Breast epithelium (tissue), 4 donors: Measurements from ENCODE around the gene AASS. TPM values are rescaled to one million over a fixed set of nuclear protein-coding genes. Genes with fewer than 3 reads are reported as not detected.

Experiments used
- DNase-seq, 2 donors: peaks; one replicate each; pipeline ENCODE4 v3.0.0-alpha.2; 2019; ENCODE audit warnings: low spot score in 2 of 2
- H3K27ac ChIP-seq, 2 donors: fragments of 200-600 bp; sonication (generic) in 1 of 2; one replicate each; pipeline ENCODE4 v1.5.1; 2016 to 2019; ENCODE audit warnings: mild to moderate bottlenecking in 1 of 2
- H3K27me3 ChIP-seq, 2 donors: fragments of 200-600 bp; sonication (generic) in 1 of 2; one replicate each; pipeline versions ENCODE4 v1.5.1 to v1.6.0; 2017 to 2019; ENCODE audit warnings: control low read depth in 1 of 2, mild to moderate bottlenecking in 1 of 2
- H3K36me3 ChIP-seq: fragments of 200-600 bp; one replicate; pipeline ENCODE4 v1.5.1; 2019
- H3K4me1 ChIP-seq, 2 donors: fragments of 200-600 bp; sonication (generic); one replicate each; pipeline ENCODE4 v1.5.1; 2016 to 2019; ENCODE audit warnings: control low read depth in 1 of 2
- H3K4me3 ChIP-seq, 3 donors: fragments of 200-600 bp; sonication (generic); 1 replicate in 2 of 3; 2 replicates in 1 of 3; pipeline ENCODE4 v1.5.1; 2016 to 2019; ENCODE audit warnings: mild to moderate bottlenecking in 3 of 3, moderate library complexity in 2 of 3
- H3K9me3 ChIP-seq, 2 donors: fragments of 200-600 bp; sonication (generic) in 1 of 2; one replicate each; pipeline ENCODE4 v1.5.1; 2016 to 2019; ENCODE audit warnings: control low read depth in 1 of 2
- POLR2A ChIP-seq: fragments of 450-650 bp; IDR thresholded peaks from one replicate; pipeline ENCODE4 v1.6.1; 2016; ENCODE audit warnings: antibody characterized with exemption, mild to moderate bottlenecking, moderate library complexity
- POLR2AphosphoS5 ChIP-seq, 3 donors: sonication (generic); formaldehyde crosslinking; IDR thresholded peaks; one replicate each; pipeline ENCODE4 v1.6.1; 2017; ENCODE audit warnings: antibody characterized with exemption in 3 of 3
- intact Hi-C: fragments of 100-400 bp; cut with DNase I; formaldehyde crosslinking; loops from one replicate; pipeline ENCODE4 v1.15.1; 2023; ENCODE audit warnings: low total_unique reads
- total RNA-seq, 3 donors: library from RNA; depleted of rRNA; stranded (reverse); fragments of >200 nt; gene quantifications; one replicate each; pipeline ENCODE4 v1.1.0, GENCODE V29; 2016
- TF ChIP-seq, protein P1 (sequence below), 3 donors: fragments of 450-650 bp; IDR thresholded peaks; one replicate each; pipeline ENCODE4 v1.5.1; 2016 to 2017; ENCODE audit warnings: antibody characterized with exemption in 3 of 3, mild to moderate bottlenecking in 3 of 3, moderate library complexity in 3 of 3

AASS gene
- total RNA-seq, 3 donors from 2014 or later = 50.1 to 81.4 (median 60.6) TPM

DNA sequence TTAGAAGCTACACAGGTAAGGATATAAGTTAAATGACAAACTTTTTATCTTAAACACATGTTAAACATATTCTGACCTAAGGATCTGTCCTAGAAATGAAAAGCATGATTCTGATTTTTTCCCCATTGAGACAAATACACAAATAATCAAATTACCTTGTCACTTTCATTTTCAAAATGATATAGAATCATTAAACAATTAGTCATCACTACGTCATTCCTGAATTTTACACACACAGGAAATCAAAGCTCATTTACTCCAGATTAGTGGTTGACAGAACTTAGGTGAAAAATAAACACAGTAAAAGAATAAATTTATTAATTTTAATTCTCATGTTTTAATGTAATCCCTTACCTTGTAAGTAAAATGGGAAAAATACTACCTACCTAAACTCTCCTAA, 89.0 kb downstream of the AASS start:
- no peaks in the 10 kb centered on the region for H3K4me1 ChIP-seq
- H3K4me3 ChIP-seq = no peak overlapping the region
- intact Hi-C loops = no loop called here
- H3K27ac ChIP-seq = no peak overlapping the region
- TF ChIP-seq, protein P1, sequence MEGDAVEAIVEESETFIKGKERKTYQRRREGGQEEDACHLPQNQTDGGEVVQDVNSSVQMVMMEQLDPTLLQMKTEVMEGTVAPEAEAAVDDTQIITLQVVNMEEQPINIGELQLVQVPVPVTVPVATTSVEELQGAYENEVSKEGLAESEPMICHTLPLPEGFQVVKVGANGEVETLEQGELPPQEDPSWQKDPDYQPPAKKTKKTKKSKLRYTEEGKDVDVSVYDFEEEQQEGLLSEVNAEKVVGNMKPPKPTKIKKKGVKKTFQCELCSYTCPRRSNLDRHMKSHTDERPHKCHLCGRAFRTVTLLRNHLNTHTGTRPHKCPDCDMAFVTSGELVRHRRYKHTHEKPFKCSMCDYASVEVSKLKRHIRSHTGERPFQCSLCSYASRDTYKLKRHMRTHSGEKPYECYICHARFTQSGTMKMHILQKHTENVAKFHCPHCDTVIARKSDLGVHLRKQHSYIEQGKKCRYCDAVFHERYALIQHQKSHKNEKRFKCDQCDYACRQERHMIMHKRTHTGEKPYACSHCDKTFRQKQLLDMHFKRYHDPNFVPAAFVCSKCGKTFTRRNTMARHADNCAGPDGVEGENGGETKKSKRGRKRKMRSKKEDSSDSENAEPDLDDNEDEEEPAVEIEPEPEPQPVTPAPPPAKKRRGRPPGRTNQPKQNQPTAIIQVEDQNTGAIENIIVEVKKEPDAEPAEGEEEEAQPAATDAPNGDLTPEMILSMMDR (IDR thresholded peaks at IDR 0.05) = no peak
- no peak for TF ChIP-seq POLR2A
- TF ChIP-seq POLR2AphosphoS5 (IDR thresholded peaks at IDR 0.05) = no peak
- no peaks in the 10 kb centered on the region for H3K36me3 ChIP-seq
- no peak for DNase-seq
- no peaks in the 10 kb centered on the region for H3K9me3 ChIP-seq
- no peaks in the 10 kb centered on the region for H3K27me3 ChIP-seq

DNA sequence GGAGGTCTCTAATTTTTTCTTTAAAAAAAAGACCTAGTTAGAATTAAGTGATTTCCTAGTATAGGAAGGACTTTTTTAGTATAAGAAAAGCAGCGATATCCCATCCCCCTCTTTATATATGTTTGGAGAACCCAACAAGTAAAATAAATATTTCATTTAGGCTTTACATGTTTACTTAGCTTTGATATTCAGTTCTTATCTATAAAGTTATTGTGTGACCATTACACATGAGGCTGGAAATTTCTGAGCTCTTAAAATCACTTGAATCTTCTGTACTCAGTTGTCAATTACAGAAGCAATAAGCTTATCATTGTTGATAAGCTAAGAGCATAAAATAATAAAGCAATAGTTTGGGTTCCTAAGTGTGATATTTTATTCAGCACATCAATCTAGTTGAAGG, 89.7 kb downstream of the AASS start:
- intact Hi-C loops = no loop called here
- TF ChIP-seq, protein P1 (IDR thresholded peaks at IDR 0.05) = no peak
- TF ChIP-seq POLR2AphosphoS5 (IDR thresholded peaks at IDR 0.05) (no peak), POLR2A (no peak)

DNA sequence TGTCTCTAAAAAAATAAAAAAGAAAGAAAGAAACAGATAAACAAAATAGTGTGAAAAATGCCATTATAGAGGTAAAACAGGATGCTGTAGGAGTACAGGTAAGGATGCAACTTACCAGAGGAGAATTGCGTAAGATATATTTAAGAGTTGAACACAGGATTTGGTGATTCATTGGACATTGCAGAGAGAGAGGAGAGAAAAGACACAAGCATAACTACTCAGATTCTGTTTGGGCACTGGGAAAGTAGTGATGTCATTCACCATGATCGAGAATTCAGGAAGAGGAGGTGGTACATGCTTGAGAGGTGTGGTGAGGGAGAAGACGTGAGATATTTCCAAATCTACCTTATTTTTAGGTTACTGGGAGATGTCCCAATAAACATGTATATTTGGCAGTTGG, 97.6 kb downstream of the AASS start:
- no peaks in the 10 kb centered on the region for H3K9me3 ChIP-seq
- H3K4me3 ChIP-seq = no peak overlapping the region
- no peaks in the 10 kb centered on the region for H3K36me3 ChIP-seq
- TF ChIP-seq POLR2AphosphoS5 (IDR thresholded peaks at IDR 0.05) = no peak
- TF ChIP-seq, protein P1 (IDR thresholded peaks at IDR 0.05) = no peak
- no peak for DNase-seq
- H3K4me1 ChIP-seq = no peaks in the 10 kb centered on the region
- no peak overlapping the region for H3K27ac ChIP-seq
- intact Hi-C loops = no loop called here
- no peaks in the 10 kb centered on the region for H3K27me3 ChIP-seq

More for the DNA sequence above, 89.7 kb downstream of the AASS start:
- no peaks in the 10 kb centered on the region for H3K36me3 ChIP-seq
- no peak overlapping the region for H3K27ac ChIP-seq
- H3K9me3 ChIP-seq = no peaks in the 10 kb centered on the region
- DNase-seq = no peak
- no peaks in the 10 kb centered on the region for H3K4me1 ChIP-seq
- H3K4me3 ChIP-seq = no peak overlapping the region
- H3K27me3 ChIP-seq = no peaks in the 10 kb centered on the region

DNA sequence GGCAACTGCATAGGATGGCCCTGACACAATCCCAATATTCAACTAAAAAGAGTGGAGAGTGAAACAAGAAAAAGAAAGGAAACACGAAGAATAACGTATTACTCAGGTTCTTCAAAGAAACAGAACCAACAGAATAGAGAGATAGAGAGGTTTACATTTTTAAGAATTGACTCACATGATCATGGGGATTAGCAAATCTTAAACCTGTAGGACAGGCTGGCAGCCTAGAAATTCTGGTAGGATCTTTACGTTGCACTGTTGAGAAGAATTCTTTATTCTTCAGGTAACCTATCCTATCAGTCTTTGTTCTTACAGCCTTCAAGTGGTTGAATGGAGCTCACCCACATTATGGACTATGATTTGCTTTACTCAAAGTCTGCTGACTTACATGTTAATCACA, 103.9 kb downstream of the AASS start:
- TF ChIP-seq, protein P1 (IDR thresholded peaks at IDR 0.05) = no peak
- no peak for TF ChIP-seq POLR2A
- TF ChIP-seq POLR2AphosphoS5 (IDR thresholded peaks at IDR 0.05) = no peak
- no peaks in the 10 kb centered on the region for H3K4me1 ChIP-seq
- intact Hi-C loops = no loop called here
- no peaks in the 10 kb centered on the region for H3K9me3 ChIP-seq
- no peak overlapping the region for H3K4me3 ChIP-seq
- H3K36me3 ChIP-seq = no peaks in the 10 kb centered on the region
- H3K27ac ChIP-seq = no peak overlapping the region
- H3K27me3 ChIP-seq = no peaks in the 10 kb centered on the region
- DNase-seq = no peak

- H3K27ac ChIP-seq = no peak overlapping the region
- no peaks in the 10 kb centered on the region for H3K27me3 ChIP-seq
- H3K4me3 ChIP-seq = no peak overlapping the region
- no peaks in the 10 kb centered on the region for H3K9me3 ChIP-seq
- H3K4me1 ChIP-seq = no peaks in the 10 kb centered on the region
- H3K36me3 ChIP-seq = no peaks in the 10 kb centered on the region
- no peak for DNase-seq
- intact Hi-C loops = no loop called here
- TF ChIP-seq POLR2A = no peak
- TF ChIP-seq, protein P1 (IDR thresholded peaks at IDR 0.05) = no peak
- TF ChIP-seq POLR2AphosphoS5 (IDR thresholded peaks at IDR 0.05) = no peak
Observed at GRCh38 chr7:122038904-122039303, 105.1 kb downstream of the AASS start.
